Breast epithelium (tissue), 3 donors: ENCODE results near the gene PPFIA3.

ENCODE experiments used
- POLR2A ChIP-seq: fragments of 450-650 bp; IDR thresholded peaks from one replicate; pipeline ENCODE4 v1.6.1; 2016; ENCODE audit warnings: antibody characterized with exemption, mild to moderate bottlenecking, moderate library complexity
- POLR2AphosphoS5 ChIP-seq, 3 donors: sonication (generic); formaldehyde crosslinking; IDR thresholded peaks; one replicate each; pipeline ENCODE4 v1.6.1; 2017; ENCODE audit warnings: antibody characterized with exemption in 3 of 3
- TF ChIP-seq, protein P1 (sequence below), 3 donors: fragments of 450-650 bp; IDR thresholded peaks; one replicate each; pipeline ENCODE4 v1.5.1; 2016 to 2017; ENCODE audit warnings: antibody characterized with exemption in 3 of 3, mild to moderate bottlenecking in 3 of 3, moderate library complexity in 3 of 3

GRCh38 chr19:49148044-49148682 lies 28.8 kb downstream of the PPFIA3 start:
- TF ChIP-seq, protein P1, sequence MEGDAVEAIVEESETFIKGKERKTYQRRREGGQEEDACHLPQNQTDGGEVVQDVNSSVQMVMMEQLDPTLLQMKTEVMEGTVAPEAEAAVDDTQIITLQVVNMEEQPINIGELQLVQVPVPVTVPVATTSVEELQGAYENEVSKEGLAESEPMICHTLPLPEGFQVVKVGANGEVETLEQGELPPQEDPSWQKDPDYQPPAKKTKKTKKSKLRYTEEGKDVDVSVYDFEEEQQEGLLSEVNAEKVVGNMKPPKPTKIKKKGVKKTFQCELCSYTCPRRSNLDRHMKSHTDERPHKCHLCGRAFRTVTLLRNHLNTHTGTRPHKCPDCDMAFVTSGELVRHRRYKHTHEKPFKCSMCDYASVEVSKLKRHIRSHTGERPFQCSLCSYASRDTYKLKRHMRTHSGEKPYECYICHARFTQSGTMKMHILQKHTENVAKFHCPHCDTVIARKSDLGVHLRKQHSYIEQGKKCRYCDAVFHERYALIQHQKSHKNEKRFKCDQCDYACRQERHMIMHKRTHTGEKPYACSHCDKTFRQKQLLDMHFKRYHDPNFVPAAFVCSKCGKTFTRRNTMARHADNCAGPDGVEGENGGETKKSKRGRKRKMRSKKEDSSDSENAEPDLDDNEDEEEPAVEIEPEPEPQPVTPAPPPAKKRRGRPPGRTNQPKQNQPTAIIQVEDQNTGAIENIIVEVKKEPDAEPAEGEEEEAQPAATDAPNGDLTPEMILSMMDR (IDR thresholded peaks at IDR 0.05): no peak
- TF ChIP-seq POLR2A (no peak), POLR2AphosphoS5 (IDR thresholded peaks at IDR 0.05) (no peak)
